NCI-H345 (cell line): ENCODE measurements around the gene FAM227B.
"Not testable (repeated sequence)": the region's sequence is repeated elsewhere in the genome, so short reads cannot be mapped to it uniquely, and the experiment has no call there.

Experiments used
- DNase-seq: peaks from one replicate; lab custom pipeline; 2025; lab: John Stamatoyannopoulos, UW

Gene FAM227B

GRCh38 chr15:49492830-49493229 is 127.8 kb downstream of the FAM227B start:
- DNase-seq = no peak

GRCh38 chr15:49492151-49492550 is 128.5 kb downstream of the FAM227B start:
- DNase-seq = no peak

- DNase-seq = no peak
Measured at GRCh38 chr15:49490966-49491365, 129.7 kb downstream of the FAM227B start.

- not testable (repeated sequence) for DNase-seq
Measured at GRCh38 chr15:49485401-49485800, 135.2 kb downstream of the FAM227B start.

GRCh38 chr15:49478982-49479381 is 141.6 kb downstream of the FAM227B start:
- DNase-seq = not testable (repeated sequence)

- DNase-seq = not testable (repeated sequence)
Measured at GRCh38 chr15:49478021-49478420, 142.6 kb downstream of the FAM227B start.

- DNase-seq = no peak
Measured at GRCh38 chr15:49473031-49473430, 147.6 kb downstream of the FAM227B start.

GRCh38 chr15:49472338-49472737 is 148.3 kb downstream of the FAM227B start:
- no peak for DNase-seq

- DNase-seq = no peak
Measured at GRCh38 chr15:49471733-49472132, 148.9 kb downstream of the FAM227B start.

GRCh38 chr15:49471248-49471647 is 149.4 kb downstream of the FAM227B start:
- DNase-seq = peak; percentile 1

- no peak for DNase-seq
Measured at GRCh38 chr15:49468481-49468839, 152.2 kb downstream of the FAM227B start.

GRCh38 chr15:49467746-49468480 is 152.7 kb downstream of the FAM227B start:
- no peak for DNase-seq

- DNase-seq = no peak
Measured at GRCh38 chr15:49466119-49466518, 154.5 kb downstream of the FAM227B start.

GRCh38 chr15:49464522-49464921 is 156.1 kb downstream of the FAM227B start:
- no peak for DNase-seq

GRCh38 chr15:49462232-49462844 is 158.3 kb downstream of the FAM227B start:
- no peak for DNase-seq

- no peak for DNase-seq
Measured at GRCh38 chr15:49460411-49460941, 160.1 kb downstream of the FAM227B start.

GRCh38 chr15:49458145-49458544 is 162.5 kb downstream of the FAM227B start:
- DNase-seq = no peak

GRCh38 chr15:49456166-49456565 is 164.5 kb downstream of the FAM227B start:
- no peak for DNase-seq

- DNase-seq = no peak
Measured at GRCh38 chr15:49452595-49452994, 168.0 kb downstream of the FAM227B start.

GRCh38 chr15:49441816-49442215 is 178.8 kb downstream of the FAM227B start:
- no peak for DNase-seq

- DNase-seq = no peak
Measured at GRCh38 chr15:49441356-49441755, 179.3 kb downstream of the FAM227B start.

- DNase-seq = no peak
Measured at GRCh38 chr15:49439678-49440395, 180.8 kb downstream of the FAM227B start.
